AG09319 (cell line): ENCODE data around the gene BAIAP3.

ENCODE experiments used
- DNase-seq: peaks from one replicate; pipeline ENCODE4 v3.0.0-alpha.2; 2010; ENCODE audit warnings: low read depth; ENCODE audit errors: extremely low read depth
- TF ChIP-seq, protein P1 (sequence below): IDR thresholded peaks from 2 replicates; pipeline ENCODE4 v1.5.1; 2011; ENCODE audit warnings: low read depth, mild to moderate bottlenecking, inconsistent platforms, low read length, moderate library complexity

BAIAP3 gene

GRCh38 chr16:1338855-1339675, 5.6 kb downstream of the BAIAP3 start:
- TF ChIP-seq, protein P1, sequence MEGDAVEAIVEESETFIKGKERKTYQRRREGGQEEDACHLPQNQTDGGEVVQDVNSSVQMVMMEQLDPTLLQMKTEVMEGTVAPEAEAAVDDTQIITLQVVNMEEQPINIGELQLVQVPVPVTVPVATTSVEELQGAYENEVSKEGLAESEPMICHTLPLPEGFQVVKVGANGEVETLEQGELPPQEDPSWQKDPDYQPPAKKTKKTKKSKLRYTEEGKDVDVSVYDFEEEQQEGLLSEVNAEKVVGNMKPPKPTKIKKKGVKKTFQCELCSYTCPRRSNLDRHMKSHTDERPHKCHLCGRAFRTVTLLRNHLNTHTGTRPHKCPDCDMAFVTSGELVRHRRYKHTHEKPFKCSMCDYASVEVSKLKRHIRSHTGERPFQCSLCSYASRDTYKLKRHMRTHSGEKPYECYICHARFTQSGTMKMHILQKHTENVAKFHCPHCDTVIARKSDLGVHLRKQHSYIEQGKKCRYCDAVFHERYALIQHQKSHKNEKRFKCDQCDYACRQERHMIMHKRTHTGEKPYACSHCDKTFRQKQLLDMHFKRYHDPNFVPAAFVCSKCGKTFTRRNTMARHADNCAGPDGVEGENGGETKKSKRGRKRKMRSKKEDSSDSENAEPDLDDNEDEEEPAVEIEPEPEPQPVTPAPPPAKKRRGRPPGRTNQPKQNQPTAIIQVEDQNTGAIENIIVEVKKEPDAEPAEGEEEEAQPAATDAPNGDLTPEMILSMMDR, result no peak

DNA sequence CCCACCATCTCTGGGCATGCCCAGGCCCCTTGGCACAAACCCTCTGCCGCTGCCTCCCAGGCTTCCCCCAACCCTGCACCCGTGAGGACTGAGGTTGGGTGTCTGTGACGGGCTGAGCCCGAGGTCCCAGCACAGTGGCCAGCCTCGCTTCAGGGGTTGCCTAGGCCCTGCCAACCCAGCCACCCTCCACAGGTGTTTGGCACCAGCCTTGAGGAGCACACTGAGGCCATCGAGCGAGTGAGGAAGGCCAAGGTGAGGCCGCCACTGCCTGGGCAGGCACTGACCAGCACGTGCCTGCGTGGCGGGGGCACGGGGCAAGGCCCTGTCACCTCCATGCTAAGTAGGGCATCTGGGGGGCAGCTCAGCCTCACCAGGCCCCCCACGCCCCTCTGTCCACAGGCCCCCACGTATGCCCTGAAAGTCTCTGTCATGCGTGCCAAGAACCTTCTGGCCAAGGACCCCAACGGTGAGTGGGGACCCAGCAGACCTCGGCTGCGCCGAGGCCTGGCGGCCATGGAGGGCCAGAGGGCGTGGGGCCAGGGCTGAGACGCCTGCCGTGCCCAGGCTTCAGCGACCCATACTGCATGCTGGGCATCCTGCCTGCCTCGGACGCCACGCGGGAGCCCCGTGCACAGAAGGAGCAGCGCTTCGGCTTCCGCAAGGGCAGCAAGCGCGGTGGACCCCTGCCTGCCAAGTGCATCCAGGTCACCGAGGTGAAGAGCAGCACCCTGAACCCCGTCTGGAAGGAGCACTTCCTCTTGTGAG, 7.5 kb downstream of the BAIAP3 start:
- TF ChIP-seq, protein P1, result no peak
- DNase-seq, result no peak

More at GRCh38 chr16:1338855-1339675, 5.6 kb downstream of the BAIAP3 start:
- no peak for DNase-seq

GRCh38 chr16:1341495-1342420, 8.3 kb downstream of the BAIAP3 start:
- TF ChIP-seq, protein P1, result no peak
- no peak for DNase-seq

DNA sequence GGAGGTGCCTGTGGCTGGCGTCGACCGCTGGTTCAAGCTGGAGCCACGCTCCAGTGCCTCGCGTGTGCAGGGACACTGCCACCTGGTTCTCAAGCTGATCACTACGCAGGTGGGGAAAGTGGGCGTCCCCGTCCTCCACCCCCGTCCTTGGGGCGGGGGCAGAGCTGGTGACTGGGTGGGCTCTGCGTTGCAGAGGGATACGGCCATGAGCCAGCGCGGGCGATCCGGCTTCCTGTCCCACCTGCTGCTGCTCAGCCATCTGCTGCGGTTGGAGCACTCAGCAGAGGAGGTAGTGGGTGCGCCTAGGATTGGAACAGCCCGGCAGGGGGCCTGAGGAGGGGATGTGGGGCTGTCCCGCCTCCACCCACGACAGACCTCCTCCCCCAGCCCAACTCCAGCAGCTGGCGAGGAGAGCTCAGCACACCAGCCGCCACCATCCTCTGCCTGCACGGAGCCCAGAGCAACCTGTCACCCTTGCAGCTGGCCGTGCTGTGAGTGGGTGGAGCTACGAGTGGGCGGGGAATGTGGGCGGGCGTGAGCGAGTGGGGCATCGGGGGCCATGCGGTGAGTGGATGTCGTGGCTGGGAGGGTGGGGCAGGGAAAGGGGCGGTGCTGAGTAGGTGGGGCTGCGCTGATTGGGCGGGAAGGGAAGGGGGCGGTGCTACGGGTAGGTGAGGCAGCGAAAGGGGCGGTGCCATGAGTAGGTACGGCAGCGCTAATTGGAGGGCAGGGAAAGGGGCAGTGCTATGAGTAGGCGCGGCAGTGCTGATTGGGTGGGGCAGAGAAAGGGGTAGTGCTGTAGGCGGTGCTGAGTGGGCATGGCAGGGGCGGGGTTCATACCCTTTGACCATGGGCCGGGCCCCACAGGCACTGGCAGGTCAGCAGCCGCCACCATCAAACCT, 9.3 kb downstream of the BAIAP3 start:
- peak; percentile 12 for DNase-seq
- TF ChIP-seq, protein P1, result no peak

- DNase-seq, result no peak
- TF ChIP-seq, protein P1, result no peak
These were observed 10.2 kb downstream of the BAIAP3 start for GRCh38 chr16:1343428-1344242.

- TF ChIP-seq, protein P1, result no peak
- DNase-seq, result no peak
These were observed 11.1 kb downstream of the BAIAP3 start for GRCh38 chr16:1344499-1344898.
